SK-N-SH treated with all-trans-retinoic acid at 6 μM for 48 hours (cell line): Measurements from ENCODE around the gene MLKL.

Experiments
- ATAC-seq: fragments of 200-7000 bp; cut with Tn5 transposase; 3 replicates; pipeline ENCODE4 v1.9.1; 2020; ENCODE audit warnings: mild to moderate bottlenecking, moderate library complexity
- ARNTL ChIP-seq: fragments of 450-650 bp; formaldehyde crosslinking; IDR thresholded peaks from 2 replicates; pipeline ENCODE4 v1.5.0; 2020; ENCODE audit warnings: low read depth, mild to moderate bottlenecking, moderate library complexity, borderline replicate concordance
- CREB5 ChIP-seq: fragments of 250-450 bp; sonication (Bioruptor Pico); IDR thresholded peaks from 2 replicates; pipeline ENCODE4 v1.5.1; 2020; ENCODE audit warnings: low read depth, mild to moderate bottlenecking, moderate library complexity
- CSDC2 ChIP-seq: fragments of 250-450 bp; sonication (Bioruptor Pico); IDR thresholded peaks from 2 replicates; pipeline ENCODE4 v1.5.0; 2020; ENCODE audit warnings: mild to moderate bottlenecking, moderate library complexity
- CSRNP3 ChIP-seq: fragments of 250-450 bp; sonication (Bioruptor Pico); IDR thresholded peaks from 2 replicates; pipeline ENCODE4 v1.5.1; 2021; ENCODE audit warnings: mild to moderate bottlenecking, moderate library complexity
- ESRRG ChIP-seq: fragments of 250-450 bp; sonication (Bioruptor Pico); IDR thresholded peaks from 2 replicates; pipeline ENCODE4 v1.6.1; 2021; ENCODE audit warnings: mild to moderate bottlenecking
- ISL1 ChIP-seq: fragments of 250-450 bp; sonication (Bioruptor Pico); IDR thresholded peaks from 2 replicates; pipeline ENCODE4 v2.1.2; 2022; ENCODE audit warnings: mild to moderate bottlenecking, moderate library complexity
- OSR1 ChIP-seq: fragments of 250-450 bp; sonication (Bioruptor Pico); IDR thresholded peaks from 2 replicates; pipeline ENCODE4 v1.8.0; 2022; ENCODE audit warnings: moderate library complexity, mild to moderate bottlenecking, inconsistent platforms
- PATZ1 ChIP-seq: fragments of 250-450 bp; sonication (Bioruptor Pico); IDR thresholded peaks from 2 replicates; pipeline ENCODE4 v1.8.0; 2020; ENCODE audit warnings: mild to moderate bottlenecking, moderate library complexity, borderline replicate concordance
- PPARA ChIP-seq: fragments of 250-450 bp; sonication (Bioruptor Pico); IDR thresholded peaks from 2 replicates; pipeline ENCODE4 v1.5.0; 2020; ENCODE audit warnings: mild to moderate bottlenecking, borderline replicate concordance
- RARB ChIP-seq: fragments of 250-450 bp; sonication (Bioruptor Pico); IDR thresholded peaks from 2 replicates; pipeline ENCODE4 v1.8.0; 2021; ENCODE audit warnings: mild to moderate bottlenecking, moderate library complexity
- SNAI2 ChIP-seq: fragments of 250-450 bp; sonication (Bioruptor Pico); IDR thresholded peaks from 2 replicates; pipeline ENCODE4 v1.5.0; 2020; ENCODE audit warnings: mild to moderate bottlenecking, moderate library complexity
- TCF4 ChIP-seq: fragments of 250-450 bp; sonication (Bioruptor Pico); IDR thresholded peaks from 2 replicates; pipeline ENCODE4 v1.8.0; 2021; ENCODE audit warnings: mild to moderate bottlenecking, moderate library complexity, borderline replicate concordance
- TOX ChIP-seq: fragments of 250-450 bp; sonication (Bioruptor Pico); IDR thresholded peaks from 2 replicates; pipeline ENCODE4 v1.8.0; 2021; ENCODE audit warnings: mild to moderate bottlenecking, moderate library complexity, borderline replicate concordance
- ZC3H10 ChIP-seq: fragments of 250-450 bp; sonication (Bioruptor Pico); IDR thresholded peaks from 2 replicates; pipeline ENCODE4 v1.5.1; 2021; ENCODE audit warnings: mild to moderate bottlenecking, moderate library complexity
- ZFP3 ChIP-seq: fragments of 250-450 bp; sonication (Bioruptor Pico); IDR thresholded peaks from 2 replicates; pipeline ENCODE4 v1.5.0; 2020; ENCODE audit warnings: mild to moderate bottlenecking, moderate library complexity
- ZFP30 ChIP-seq: fragments of 450-650 bp; formaldehyde crosslinking; IDR thresholded peaks from 2 replicates; pipeline ENCODE4 v1.5.0; 2022; ENCODE audit warnings: mild to moderate bottlenecking, moderate library complexity
- ZNF565 ChIP-seq: fragments of 450-650 bp; formaldehyde crosslinking; conservative IDR thresholded peaks from 2 replicates; pipeline ENCODE4 v1.5.0; 2020; ENCODE audit warnings: low read depth, mild to moderate bottlenecking, moderate library complexity
- ZNF70 ChIP-seq: fragments of 450-650 bp; formaldehyde crosslinking; IDR thresholded peaks from 2 replicates; pipeline ENCODE4 v1.5.0; 2020; ENCODE audit warnings: mild to moderate bottlenecking, moderate library complexity
- TF ChIP-seq, protein P1 (sequence below): fragments of 250-450 bp; sonication (Bioruptor Pico); IDR thresholded peaks from 2 replicates; pipeline ENCODE4 v1.5.0; 2020; ENCODE audit warnings: mild to moderate bottlenecking, moderate library complexity

MLKL gene

DNA sequence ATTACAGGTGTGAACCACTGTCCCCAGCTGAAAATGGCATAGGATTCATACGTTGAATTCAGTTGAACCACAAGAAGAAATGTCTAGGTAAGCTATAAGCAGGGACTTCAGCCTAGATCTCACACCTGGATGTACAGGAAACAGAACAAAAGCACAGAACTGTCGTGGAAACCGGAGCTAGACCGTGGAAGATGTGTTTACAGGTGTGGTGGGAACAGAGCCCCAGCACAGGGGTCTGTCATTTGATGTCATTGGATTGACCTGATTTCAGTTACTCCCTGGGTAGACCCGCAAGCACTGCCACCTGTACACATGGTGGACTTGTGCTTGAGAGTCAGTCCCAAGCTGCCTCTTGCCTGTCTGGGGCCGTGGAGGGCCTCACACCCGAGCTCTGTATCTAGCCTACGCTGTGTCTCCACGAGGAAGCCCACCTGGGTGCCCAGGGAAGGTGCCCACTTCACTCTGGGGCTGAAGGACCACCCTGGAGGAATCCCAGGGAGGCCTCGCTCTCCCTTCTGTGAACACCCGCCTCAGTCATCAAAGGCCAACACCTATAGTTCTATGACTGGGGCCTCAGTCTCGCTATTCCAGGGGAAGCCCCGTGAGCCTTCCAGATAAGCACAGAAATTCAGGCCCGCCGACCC is 32.2 kb upstream of the MLKL start:
- no peak for TF ChIP-seq ZFP3 (CRISPR knock-in tag)
- no peak for TF ChIP-seq CSRNP3
- no peak for TF ChIP-seq OSR1
- TF ChIP-seq CSDC2 (CRISPR knock-in tag), result no peak
- TF ChIP-seq RARB (CRISPR knock-in tag), result no peak
- no peak for TF ChIP-seq SNAI2 (CRISPR knock-in tag)
- TF ChIP-seq ZNF70 (CRISPR knock-in tag), result no peak
- no peak for TF ChIP-seq ZC3H10
- TF ChIP-seq PATZ1 (CRISPR knock-in tag), result no peak
- no peak for TF ChIP-seq PPARA (CRISPR knock-in tag)
- ATAC-seq, result no peak

DNA sequence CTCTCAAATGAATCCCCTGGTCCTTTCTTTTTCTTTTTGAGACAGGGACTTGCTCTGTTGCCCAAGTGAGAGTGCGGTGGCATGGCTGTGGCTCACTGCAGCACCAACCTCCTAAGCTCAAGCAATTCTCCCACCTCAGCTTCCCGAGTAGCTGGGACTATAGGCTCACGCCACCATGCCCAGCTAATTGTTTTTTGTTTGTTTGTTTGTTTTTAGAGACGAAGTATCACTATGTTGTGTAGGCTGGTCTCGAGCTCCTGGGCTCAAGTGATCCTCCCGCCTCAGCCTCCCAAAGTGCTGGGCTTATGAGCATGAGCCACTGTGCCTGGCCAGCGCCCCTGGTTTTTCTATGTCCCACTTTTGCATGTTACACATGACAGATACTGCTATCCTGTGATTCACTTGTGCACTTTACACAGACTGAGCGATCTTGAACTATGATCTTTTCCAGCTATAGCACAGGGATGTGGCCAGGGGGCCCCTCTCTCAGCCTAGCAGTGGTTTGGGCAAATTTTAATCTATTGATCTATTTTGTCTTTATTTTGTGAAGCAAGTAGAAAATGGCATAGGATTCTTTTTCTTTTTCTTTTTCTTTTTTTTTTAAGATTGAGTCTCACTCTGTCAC is 31.3 kb upstream of the MLKL start:
- no peak for ATAC-seq
- TF ChIP-seq ZFP3 (CRISPR knock-in tag), result no peak

- no peak for ATAC-seq
- TF ChIP-seq ARNTL (CRISPR knock-in tag), result no peak
- no peak for TF ChIP-seq TCF4 (CRISPR knock-in tag)
- no peak for TF ChIP-seq ESRRG (CRISPR knock-in tag)
- TF ChIP-seq PATZ1 (CRISPR knock-in tag), result no peak
- no peak for TF ChIP-seq ZFP3 (CRISPR knock-in tag)
- no peak for TF ChIP-seq SNAI2 (CRISPR knock-in tag)
- TF ChIP-seq PPARA (CRISPR knock-in tag), result no peak
- no peak for TF ChIP-seq ZC3H10
- no peak for TF ChIP-seq ISL1 (CRISPR knock-in tag)
- TF ChIP-seq, protein P1, sequence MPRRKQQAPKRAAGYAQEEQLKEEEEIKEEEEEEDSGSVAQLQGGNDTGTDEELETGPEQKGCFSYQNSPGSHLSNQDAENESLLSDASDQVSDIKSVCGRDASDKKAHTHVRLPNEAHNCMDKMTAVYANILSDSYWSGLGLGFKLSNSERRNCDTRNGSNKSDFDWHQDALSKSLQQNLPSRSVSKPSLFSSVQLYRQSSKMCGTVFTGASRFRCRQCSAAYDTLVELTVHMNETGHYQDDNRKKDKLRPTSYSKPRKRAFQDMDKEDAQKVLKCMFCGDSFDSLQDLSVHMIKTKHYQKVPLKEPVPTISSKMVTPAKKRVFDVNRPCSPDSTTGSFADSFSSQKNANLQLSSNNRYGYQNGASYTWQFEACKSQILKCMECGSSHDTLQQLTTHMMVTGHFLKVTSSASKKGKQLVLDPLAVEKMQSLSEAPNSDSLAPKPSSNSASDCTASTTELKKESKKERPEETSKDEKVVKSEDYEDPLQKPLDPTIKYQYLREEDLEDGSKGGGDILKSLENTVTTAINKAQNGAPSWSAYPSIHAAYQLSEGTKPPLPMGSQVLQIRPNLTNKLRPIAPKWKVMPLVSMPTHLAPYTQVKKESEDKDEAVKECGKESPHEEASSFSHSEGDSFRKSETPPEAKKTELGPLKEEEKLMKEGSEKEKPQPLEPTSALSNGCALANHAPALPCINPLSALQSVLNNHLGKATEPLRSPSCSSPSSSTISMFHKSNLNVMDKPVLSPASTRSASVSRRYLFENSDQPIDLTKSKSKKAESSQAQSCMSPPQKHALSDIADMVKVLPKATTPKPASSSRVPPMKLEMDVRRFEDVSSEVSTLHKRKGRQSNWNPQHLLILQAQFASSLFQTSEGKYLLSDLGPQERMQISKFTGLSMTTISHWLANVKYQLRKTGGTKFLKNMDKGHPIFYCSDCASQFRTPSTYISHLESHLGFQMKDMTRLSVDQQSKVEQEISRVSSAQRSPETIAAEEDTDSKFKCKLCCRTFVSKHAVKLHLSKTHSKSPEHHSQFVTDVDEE (CRISPR knock-in tag), result no peak
- no peak for TF ChIP-seq TOX (CRISPR knock-in tag)
- no peak for TF ChIP-seq ZNF565
- TF ChIP-seq CSRNP3, result no peak
- TF ChIP-seq CREB5 (CRISPR knock-in tag), result no peak
- no peak for TF ChIP-seq ZFP30
- no peak for TF ChIP-seq RARB (CRISPR knock-in tag)
- no peak for TF ChIP-seq ZNF70 (CRISPR knock-in tag)
These were observed 29.4 kb upstream of the MLKL start for GRCh38 chr16:74729783-74730683.
